K562 (cell line): ENCODE data around the gene CNKSR1. TPM values are rescaled to one million over a fixed set of nuclear protein-coding genes. Genes with fewer than 3 reads are reported as not detected.
A peak's percentile ranks its signal among the peaks of the same experiment; 100 is the strongest.

ENCODE experiments used
- BRCA1 ChIP-seq, 2 experiments: fragments of 450-650 bp in 1 of 2; sonication (generic) in 1 of 2; formaldehyde crosslinking in 1 of 2; IDR thresholded peaks; 2 replicates each; pipeline versions ENCODE4 v1.5.0 to v1.6.1; 2017 to 2020; ENCODE audit warnings: mild to moderate bottlenecking in 1 of 2, missing genetic modification reagents in 1 of 2
- ESRRA ChIP-seq: fragments of 450-650 bp; IDR thresholded peaks from 2 replicates; pipeline ENCODE4 v1.6.1; 2014; ENCODE audit warnings: low read depth, mild to moderate bottlenecking, moderate library complexity, borderline replicate concordance
- EWSR1 ChIP-seq: fragments of 450-650 bp; IDR thresholded peaks from 2 replicates; pipeline ENCODE4 v1.6.1; 2018; ENCODE audit warnings: borderline replicate concordance, mild to moderate bottlenecking, low read depth, moderate library complexity; ENCODE audit not compliant: partially characterized antibody
- GABPA ChIP-seq: fragments of 200-800 bp; sonication (Bioruptor generic); conservative IDR thresholded peaks from 2 replicates; pipeline ENCODE4 v1.6.1; 2016; ENCODE audit warnings: low read depth, missing genetic modification characterization, missing compliant biosample characterization
- GATAD2B ChIP-seq: fragments of 450-650 bp; IDR thresholded peaks from 2 replicates; pipeline ENCODE4 v1.6.1; 2017; ENCODE audit warnings: mild to moderate bottlenecking, borderline replicate concordance
- HDGF ChIP-seq: fragments of 450-650 bp; IDR thresholded peaks from 2 replicates; pipeline ENCODE4 v1.6.1; 2016
- ID3 ChIP-seq, 2 experiments: fragments of 250-450 bp in 1 of 2; fragments of 450-650 bp in 1 of 2; sonication (Bioruptor Pico) in 1 of 2; IDR thresholded peaks; 2 replicates each; pipeline versions ENCODE4 v1.6.1 to v1.8.0; 2016 to 2021; ENCODE audit warnings: mild to moderate bottlenecking in 2 of 2, moderate library complexity in 2 of 2, missing compliant biosample characterization in 1 of 2, missing genetic modification characterization in 1 of 2
- IFI16 ChIP-seq: fragments of 250-450 bp; sonication (Bioruptor Pico); IDR thresholded peaks from 2 replicates; pipeline ENCODE4 v2.1.2; 2022; ENCODE audit warnings: mild to moderate bottlenecking, inconsistent platforms
- LCOR ChIP-seq: sonication (generic); formaldehyde crosslinking; IDR thresholded peaks from 2 replicates; pipeline ENCODE4 v1.8.0; 2022; ENCODE audit warnings: mild to moderate bottlenecking, missing genetic modification reagents
- MBD2 ChIP-seq: sonication (generic); IDR thresholded peaks from 2 replicates; pipeline ENCODE4 v1.6.1; 2016; ENCODE audit warnings: low read depth, borderline replicate concordance
- MIER1 ChIP-seq: fragments of 450-650 bp; IDR thresholded peaks from 2 replicates; pipeline ENCODE4 v1.6.1; 2016; ENCODE audit warnings: antibody characterized with exemption, mild to moderate bottlenecking, low read depth
- NFYB ChIP-seq: IDR thresholded peaks from 2 replicates; pipeline ENCODE4 v1.6.1; 2011; ENCODE audit warnings: mild to moderate bottlenecking, moderate library complexity; ENCODE audit not compliant: insufficient read length; ENCODE audit errors: extremely low read depth
- PHB2 ChIP-seq: fragments of 450-650 bp; IDR thresholded peaks from 2 replicates; pipeline ENCODE4 v1.6.1; 2017; ENCODE audit warnings: low read depth
- PKNOX1 ChIP-seq: fragments of 450-650 bp; IDR thresholded peaks from 2 replicates; pipeline ENCODE4 v1.6.1; 2016
- RBFOX2 ChIP-seq: fragments of 200-400 bp; formaldehyde crosslinking; IDR thresholded peaks from 2 replicates; pipeline ENCODE4 v1.6.1; 2017; ENCODE audit warnings: low read depth, mild to moderate bottlenecking, low read length, moderate library complexity
- TOE1 ChIP-seq, 2 experiments: fragments of 450-650 bp in 1 of 2; sonication (generic) in 1 of 2; formaldehyde crosslinking in 1 of 2; IDR thresholded peaks; 2 replicates each; pipeline versions ENCODE4 v1.7.1 to v1.8.0; 2016 to 2022; ENCODE audit warnings: borderline replicate concordance in 2 of 2, mild to moderate bottlenecking in 2 of 2, antibody characterized with exemption in 1 of 2, inconsistent platforms in 1 of 2, low read depth in 1 of 2, missing genetic modification reagents in 1 of 2, moderate library complexity in 1 of 2
- U2AF1 ChIP-seq: fragments of 200-400 bp; formaldehyde crosslinking; optimal IDR thresholded peaks from 2 replicates; pipeline ENCODE3; 2017; ENCODE audit warnings: mild to moderate bottlenecking, low read depth, low read length, moderate library complexity
- ZFP30 ChIP-seq: fragments of 250-450 bp; sonication (Bioruptor Pico); IDR thresholded peaks from 2 replicates; pipeline ENCODE4 v1.8.0; 2022; ENCODE audit warnings: moderate library complexity, mild to moderate bottlenecking, inconsistent platforms, borderline replicate concordance
- ZNF41 ChIP-seq: fragments of 250-450 bp; sonication (Bioruptor Pico); conservative IDR thresholded peaks from 2 replicates; pipeline ENCODE4 v1.4.0; 2020; ENCODE audit warnings: mild to moderate bottlenecking
- ZNF707 ChIP-seq: fragments of 250-450 bp; sonication (Bioruptor Pico); conservative IDR thresholded peaks from 2 replicates; pipeline ENCODE4 v1.8.0; 2022; ENCODE audit warnings: inconsistent platforms, mild to moderate bottlenecking, moderate library complexity
- polyA plus RNA-seq, 8 experiments: library from polyadenylated mRNA; depleted of rRNA in 4 of 8; stranded (reverse) in 5 of 8; unstranded in 3 of 8; fragments of >200 nt; fragmentation: Nextera tagmentation in 2 of 8; fragmentation: Illumina TruSeq in 1 of 8; extraction: Ambion mirVana in 2 of 8; extraction: Trizol in 1 of 8; gene quantifications; 2 replicates each; pipeline versions ENCODE4 v1.2.1 to v1.2.3, GENCODE V29; 2011 to 2014; ENCODE audit warnings: inconsistent platforms in 1 of 8, missing spikeins in 1 of 8
- total RNA-seq, 7 experiments: library from RNA; depleted of rRNA in 6 of 7; stranded (reverse); fragments of >200 nt in 6 of 7; fragmentation: Illumina TruSeq in 2 of 7; extraction: Trizol in 2 of 7; gene quantifications; 2 replicates each; pipeline versions ENCODE4 v1.2.1 to v1.2.3, GENCODE V29; 2011 to 2021; ENCODE audit warnings: low replicate concordance in 1 of 7
- TF ChIP-seq, protein P1 (sequence below): fragments of 450-650 bp; IDR thresholded peaks from 2 replicates; pipeline ENCODE4 v1.6.1; 2014; ENCODE audit warnings: low read depth, mild to moderate bottlenecking, moderate library complexity, borderline replicate concordance
- TF ChIP-seq, protein P2 (sequence below), 2 experiments: fragments of 450-650 bp; IDR thresholded peaks; 2 replicates each; pipeline ENCODE4 v1.6.1; 2016

Gene CNKSR1
- total and polyA plus RNA-seq, 9 of the 15 experiments (the other 6 are each of a cell fraction or from before 2014, with no cell fraction given), result 0.03 to 2.8 (median 1.1) TPM

GRCh38 chr1:26161415-26162219, 15.7 kb upstream of the CNKSR1 start (continued):
- TF ChIP-seq, protein P1, sequence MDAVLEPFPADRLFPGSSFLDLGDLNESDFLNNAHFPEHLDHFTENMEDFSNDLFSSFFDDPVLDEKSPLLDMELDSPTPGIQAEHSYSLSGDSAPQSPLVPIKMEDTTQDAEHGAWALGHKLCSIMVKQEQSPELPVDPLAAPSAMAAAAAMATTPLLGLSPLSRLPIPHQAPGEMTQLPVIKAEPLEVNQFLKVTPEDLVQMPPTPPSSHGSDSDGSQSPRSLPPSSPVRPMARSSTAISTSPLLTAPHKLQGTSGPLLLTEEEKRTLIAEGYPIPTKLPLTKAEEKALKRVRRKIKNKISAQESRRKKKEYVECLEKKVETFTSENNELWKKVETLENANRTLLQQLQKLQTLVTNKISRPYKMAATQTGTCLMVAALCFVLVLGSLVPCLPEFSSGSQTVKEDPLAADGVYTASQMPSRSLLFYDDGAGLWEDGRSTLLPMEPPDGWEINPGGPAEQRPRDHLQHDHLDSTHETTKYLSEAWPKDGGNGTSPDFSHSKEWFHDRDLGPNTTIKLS, result peak; percentile 73; the same call in 1 of the 2 replicates
- TF ChIP-seq IFI16 (CRISPR knock-in tag) (no peak), PHB2 (no peak), ZNF707 (no peak; the same call in 1 of the 2 replicates), U2AF1 (peak; percentile 94), MIER1 (no peak), ESRRA (peak; percentile 7; the same call in 1 of the 2 replicates), RBFOX2 (peak; percentile 92), PKNOX1 (no peak; the same call in 1 of the 2 replicates), LCOR (CRISPR knock-in tag) (peak; percentile 64; the same call in 1 of the 2 replicates), NFYB (no peak), EWSR1 (no peak), TOE1 (IDR thresholded peaks at IDR 0.05; ENCODE audit: borderline replicate concordance) (0 out of 2 replicates have a peak, but pooled peaks have one; percentile 43), TOE1 (CRISPR knock-in tag; IDR thresholded peaks at IDR 0.05; ENCODE audit: borderline replicate concordance, low read depth) (peak; percentile 97), GABPA (tag) (peak; percentile 60), GATAD2B (no peak; the same call in 1 of the 2 replicates), BRCA1 (IDR thresholded peaks at IDR 0.05) (no peak), BRCA1 (CRISPR knock-in tag; IDR thresholded peaks at IDR 0.05) (no peak), ID3 (CRISPR knock-in tag; IDR thresholded peaks at IDR 0.05) (no peak), ID3 (tag; IDR thresholded peaks at IDR 0.05) (peak; percentile 70), MBD2 (no peak), ZFP30 (CRISPR knock-in tag) (no peak), ZNF41 (CRISPR knock-in tag) (peak; percentile 57; the same call in 1 of the 2 replicates), HDGF (no peak)
- TF ChIP-seq, protein P2, sequence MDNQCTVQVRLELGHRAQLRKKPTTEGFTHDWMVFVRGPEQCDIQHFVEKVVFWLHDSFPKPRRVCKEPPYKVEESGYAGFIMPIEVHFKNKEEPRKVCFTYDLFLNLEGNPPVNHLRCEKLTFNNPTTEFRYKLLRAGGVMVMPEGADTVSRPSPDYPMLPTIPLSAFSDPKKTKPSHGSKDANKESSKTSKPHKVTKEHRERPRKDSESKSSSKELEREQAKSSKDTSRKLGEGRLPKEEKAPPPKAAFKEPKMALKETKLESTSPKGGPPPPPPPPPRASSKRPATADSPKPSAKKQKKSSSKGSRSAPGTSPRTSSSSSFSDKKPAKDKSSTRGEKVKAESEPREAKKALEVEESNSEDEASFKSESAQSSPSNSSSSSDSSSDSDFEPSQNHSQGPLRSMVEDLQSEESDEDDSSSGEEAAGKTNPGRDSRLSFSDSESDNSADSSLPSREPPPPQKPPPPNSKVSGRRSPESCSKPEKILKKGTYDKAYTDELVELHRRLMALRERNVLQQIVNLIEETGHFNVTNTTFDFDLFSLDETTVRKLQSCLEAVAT (IDR thresholded peaks at IDR 0.05), result no peak
